Right renal cortex interstitium (tissue), 3 donors: ENCODE measurements around the gene ENTPD6. TPM values are rescaled to one million over a fixed set of nuclear protein-coding genes. Genes with fewer than 3 reads are reported as not detected.
"Not testable (repeated sequence)": the region's sequence is repeated elsewhere in the genome, so short reads cannot be mapped to it uniquely, and the experiment has no call there.

Experiments used
- DNase-seq, 3 donors: peaks; one replicate each; pipeline ENCODE4 v3.0.0-alpha.2; 2013; ENCODE audit warnings: low read depth in 3 of 3, low spot score in 2 of 3
- polyA plus RNA-seq, 3 donors: library from polyadenylated mRNA; unstranded; fragments of 120-200 nt; gene quantifications; one replicate each; pipeline ENCODE4 v1.2.1, GENCODE V29; 2013; ENCODE audit not compliant: insufficient read length in 3 of 3

ENTPD6 gene
- polyA plus RNA-seq, 3 donors, result 33.8 to 38.3 (median 37.2) TPM

GRCh38 chr20:25238319-25239037, 43.0 kb downstream of the ENTPD6 start:
- no peak for DNase-seq

DNA sequence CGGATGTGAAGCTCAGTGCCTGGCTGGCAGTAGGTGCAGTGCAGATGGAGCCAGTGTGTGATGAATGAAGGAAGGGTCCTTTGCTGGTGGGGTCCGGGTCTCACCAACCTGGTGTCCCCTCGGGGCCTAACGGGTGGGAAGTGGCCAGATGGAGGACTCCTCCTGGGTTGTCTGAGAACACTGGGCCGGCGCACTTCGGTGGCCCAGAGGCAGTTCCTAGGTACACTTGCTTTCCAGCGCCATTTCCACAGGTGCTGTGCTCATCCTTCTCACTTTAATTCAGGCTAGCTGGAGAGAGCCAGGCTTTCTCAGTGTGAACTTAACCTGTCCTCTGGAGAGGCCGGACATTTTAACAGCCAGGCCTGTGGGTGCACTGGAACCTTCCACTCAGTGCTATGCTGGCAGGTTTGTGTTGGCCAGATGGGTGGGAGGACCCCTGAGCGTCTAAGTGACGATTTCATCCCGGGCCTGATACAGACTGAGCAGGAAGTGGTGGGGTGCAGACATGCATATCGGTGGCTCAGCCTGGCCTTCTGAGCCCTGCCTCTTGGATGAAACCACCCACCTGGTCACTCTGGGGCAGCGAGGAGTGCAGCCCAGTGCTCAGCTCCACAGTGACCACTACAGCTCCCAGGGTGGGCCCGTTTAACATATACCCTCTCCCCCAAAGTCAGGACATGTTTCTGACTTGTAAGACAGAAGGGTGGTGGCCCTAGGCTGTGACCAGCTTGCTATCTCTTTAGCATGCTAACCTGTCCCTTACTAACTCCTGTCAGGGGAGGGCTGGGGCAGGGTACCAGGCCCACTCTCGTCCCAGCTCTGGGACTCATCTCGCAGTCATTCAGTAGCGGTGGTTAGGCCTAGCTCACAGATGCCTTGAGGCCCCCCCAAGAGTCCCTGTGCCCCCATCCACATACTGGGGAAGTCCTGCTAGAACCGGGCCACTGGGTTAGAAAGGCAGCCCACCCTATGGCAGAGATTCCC, 44.2 kb downstream of the ENTPD6 start:
- DNase-seq, result no peak

DNA sequence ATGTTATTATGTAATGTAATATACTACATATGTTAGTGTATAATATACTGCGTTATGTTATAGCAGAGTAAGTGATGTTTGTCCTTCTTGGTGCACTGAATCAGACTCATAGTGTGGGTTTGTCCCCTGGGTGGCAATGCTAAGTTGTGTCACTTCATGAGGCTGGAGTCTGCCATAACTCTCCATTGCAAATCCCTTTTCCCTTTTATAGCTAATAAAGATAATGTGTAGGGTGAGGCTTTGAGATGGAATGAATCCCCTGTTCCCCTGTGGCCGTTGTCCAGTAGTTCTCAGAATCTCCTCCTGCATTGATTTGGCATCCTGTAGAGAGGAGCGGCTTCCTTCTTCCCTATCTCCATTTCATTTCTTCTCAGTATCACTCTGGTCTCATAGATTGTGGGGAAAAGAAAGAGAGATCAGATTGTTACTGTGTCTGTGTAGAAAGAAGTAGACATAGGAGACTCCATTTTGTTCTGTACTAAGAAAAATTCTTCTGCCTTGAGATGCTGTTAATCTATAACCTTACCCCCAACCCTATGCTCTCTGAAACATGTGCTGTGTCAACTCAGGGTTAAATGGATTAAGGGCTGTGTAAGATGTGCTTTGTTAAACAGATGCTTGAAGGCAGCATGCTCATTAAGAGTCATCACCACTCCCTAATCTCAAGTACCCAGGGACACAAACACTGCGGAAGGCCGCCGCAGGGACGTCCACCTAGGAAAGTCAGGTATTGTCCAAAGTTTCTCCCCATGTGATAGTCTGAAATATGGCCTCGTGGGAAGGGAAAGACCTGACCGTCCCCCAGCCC, 45.5 kb downstream of the ENTPD6 start:
- DNase-seq, result not testable (repeated sequence)

- DNase-seq, result not testable (repeated sequence)
Observed at GRCh38 chr20:25241659-25241955, 46.1 kb downstream of the ENTPD6 start.

- no peak for DNase-seq
Observed at GRCh38 chr20:25242231-25242630, 46.7 kb downstream of the ENTPD6 start.

DNA sequence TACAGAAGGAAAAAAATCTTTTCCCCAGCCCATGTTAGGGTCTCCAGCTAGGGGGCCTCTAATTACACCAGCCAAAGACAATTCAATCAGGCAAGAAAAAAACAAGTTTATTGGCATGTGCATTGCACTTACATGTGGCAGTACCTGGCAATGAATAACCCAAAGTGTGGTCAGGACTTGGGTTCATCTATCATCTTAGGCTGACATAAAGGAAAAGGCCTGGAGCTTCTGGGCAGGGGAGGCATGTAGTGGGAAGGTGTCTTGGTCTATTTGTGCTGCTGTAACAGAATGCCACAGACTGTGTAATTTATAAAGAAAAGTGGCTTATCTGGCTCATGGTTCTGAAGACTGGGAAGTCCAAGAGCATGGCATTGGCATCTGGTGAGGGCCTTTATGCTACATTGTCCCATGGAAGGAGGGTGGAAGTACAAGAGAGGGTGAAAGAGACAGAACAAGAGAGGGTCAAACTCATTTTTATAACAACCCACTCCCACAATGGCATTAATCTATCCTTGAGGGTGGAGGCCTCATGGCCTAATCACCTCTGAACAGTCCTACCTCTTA, 48.0 kb downstream of the ENTPD6 start:
- DNase-seq, result no peak

DNA sequence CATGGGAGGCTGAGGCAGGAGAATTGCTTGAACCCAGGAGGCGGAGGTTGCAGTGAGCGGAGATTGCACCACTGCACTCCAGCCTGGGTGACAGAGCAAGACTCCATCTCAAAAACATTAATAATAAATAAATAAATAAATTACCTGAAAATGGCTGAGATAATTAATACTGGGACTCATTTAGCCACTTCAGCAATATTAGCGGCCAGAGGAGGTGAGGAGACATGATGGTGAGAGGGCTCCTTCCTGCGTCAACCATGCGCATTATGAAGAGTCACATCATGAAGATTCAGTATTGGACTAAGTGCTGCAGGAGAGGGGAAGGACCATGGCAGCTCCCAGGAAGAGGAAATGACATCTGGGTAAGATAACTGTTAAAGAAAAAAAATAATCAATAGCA, 49.5 kb downstream of the ENTPD6 start:
- DNase-seq, result no peak

- no peak for DNase-seq
Observed at GRCh38 chr20:25245461-25245860, 49.9 kb downstream of the ENTPD6 start.

DNA sequence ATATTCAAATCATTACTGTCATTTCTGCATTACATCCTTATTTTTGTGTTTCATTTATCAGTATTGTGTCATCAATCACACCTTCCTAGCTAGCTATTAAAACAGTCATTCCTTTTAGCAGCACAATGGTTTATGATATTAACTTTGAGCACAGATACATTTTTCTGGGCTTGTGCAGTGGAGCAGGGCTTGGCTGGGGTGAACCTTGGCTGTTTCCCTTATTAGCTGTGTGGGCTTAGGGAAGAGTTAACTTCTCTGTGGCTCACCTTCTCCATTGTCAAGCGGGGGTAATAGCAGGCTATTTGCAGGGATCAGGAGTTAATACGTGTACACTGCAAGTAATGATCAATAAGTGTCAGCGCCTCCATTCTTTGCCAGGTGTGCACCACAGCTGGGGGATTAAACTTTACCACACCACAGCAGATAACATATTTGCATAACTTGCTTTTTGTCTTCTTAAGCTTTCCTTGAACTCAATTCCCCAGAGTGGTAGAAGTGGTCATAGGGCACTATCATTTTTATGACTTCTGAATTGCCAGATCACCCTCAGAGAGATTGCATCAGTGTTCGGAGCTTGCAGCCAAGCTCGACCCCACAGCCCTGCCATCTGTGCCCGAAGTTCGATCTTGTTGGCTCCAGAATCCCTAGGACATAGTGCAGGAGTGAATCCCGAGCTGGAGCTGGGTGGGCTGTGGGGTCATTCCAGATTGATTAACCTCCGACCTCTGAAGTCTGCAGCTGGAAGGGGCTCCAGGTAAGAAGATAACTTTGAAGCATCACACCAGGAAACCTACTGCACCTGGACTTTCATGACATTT, 50.9 kb downstream of the ENTPD6 start:
- DNase-seq, result no peak

DNA sequence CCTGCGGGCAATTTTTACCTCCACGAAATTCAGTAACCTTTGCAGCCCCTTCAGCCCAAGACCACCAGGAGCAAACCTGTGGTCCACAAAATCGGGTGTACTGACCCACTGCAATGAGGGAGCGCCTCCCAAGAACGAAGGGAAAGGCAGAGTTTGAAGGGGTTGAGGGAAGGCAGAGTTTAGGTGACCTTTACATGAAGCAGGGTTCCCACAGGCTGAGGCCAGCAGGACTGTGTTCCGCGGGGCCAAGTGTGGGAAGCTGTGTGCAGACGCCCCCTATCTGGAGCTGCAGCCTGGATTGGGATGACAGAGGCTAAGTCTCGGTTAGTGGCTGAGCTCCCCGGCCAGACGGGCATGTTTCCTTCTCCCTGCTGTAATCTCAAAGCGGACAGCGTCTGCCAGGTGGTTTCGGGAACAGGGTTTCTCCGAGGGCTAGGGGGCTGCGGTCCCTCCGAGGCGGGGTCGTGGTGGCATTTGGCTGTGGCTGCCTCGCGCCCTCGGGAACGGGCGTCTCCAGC, 51.5 kb downstream of the ENTPD6 start:
- DNase-seq, result no peak

DNA sequence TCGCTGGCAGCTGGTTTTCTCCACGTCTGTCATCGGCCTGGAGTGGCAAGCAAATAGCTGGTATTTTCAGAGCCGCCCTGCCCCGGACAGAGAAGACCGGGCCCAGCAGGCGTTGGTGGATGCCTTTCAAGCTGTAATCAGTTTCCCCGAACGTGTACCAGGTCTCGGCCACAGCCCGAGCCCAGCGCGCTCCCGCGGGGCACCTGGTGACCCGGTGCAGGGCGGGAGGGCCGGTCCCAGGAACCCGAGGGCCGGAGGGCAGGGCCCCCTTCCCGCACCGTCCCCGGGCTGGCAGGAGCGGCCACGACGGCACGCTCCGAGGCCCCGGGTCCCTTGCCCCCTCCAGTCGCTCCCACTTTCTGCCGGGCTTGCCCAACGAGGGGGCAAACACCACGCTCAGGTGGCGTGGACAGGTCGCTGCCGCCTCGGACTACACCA, 52.0 kb downstream of the ENTPD6 start:
- no peak for DNase-seq

GRCh38 chr20:25247956-25248785, 52.7 kb downstream of the ENTPD6 start, which contains the start of gene PYGB:
Gene PYGB (plus strand): TSS chr20:25248085. CDS start chr20:25248179, 94 bp downstream.
- peak in 2 of 3 donors; percentile 57 for DNase-seq

DNA sequence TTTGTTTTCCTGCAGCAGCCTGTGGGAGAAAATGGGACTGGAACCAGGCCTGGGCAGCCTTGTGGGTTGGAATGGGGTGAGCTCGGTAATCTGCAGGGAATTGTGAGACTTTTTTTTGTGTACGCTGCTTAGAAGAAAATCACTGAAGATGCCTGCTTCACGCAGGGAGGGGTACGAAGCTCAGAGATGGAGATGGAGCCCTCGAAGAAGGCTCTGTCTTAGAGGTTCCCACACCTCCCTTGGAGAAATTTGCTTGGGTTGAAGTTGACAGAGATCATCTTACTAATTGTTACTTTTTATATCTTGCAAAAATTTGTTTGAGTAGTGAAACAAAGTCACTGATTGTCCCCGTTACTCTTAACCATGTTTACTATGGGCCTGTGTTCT, 53.3 kb downstream of the ENTPD6 start:
- no peak for DNase-seq

- no peak for DNase-seq
Observed at GRCh38 chr20:25249198-25249931, 53.9 kb downstream of the ENTPD6 start.

DNA sequence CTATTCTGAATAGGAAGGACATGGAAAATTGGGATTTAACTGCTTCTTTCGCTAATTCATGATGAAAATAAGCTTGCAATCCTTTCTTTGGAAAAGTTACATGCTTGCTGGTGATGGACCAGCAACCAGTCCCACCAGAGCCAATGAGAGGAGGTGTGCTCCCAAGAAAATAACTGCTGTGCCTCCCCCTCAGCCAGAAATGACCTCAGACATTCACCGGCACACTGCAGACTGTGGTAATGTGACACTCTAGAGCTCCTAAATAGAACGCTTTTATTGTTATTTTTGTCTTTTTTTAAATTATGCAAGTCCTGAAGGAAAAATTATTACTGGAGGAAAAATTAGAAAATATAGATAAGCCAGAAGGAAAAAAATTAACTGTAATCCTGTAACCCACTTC, 55.0 kb downstream of the ENTPD6 start:
- DNase-seq, result no peak

DNA sequence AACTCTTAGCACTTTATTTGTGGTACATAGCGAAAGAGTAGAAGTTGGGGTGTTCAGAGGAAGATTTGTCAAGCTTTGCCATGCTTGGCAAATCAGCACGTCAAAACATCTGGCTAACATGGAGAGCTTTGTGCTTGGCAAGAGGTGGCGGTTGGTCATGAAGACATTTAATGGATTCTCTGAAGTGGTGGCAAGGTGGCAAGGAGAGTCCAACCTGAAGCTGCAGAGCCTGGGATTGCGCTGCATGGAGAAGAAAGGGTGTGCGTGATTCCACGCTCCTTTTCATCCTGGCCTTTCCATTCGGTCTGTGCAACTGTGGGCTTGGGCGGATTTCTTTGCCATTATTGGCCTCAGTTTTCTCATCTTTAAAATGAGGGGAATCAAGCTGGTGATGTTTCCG, 55.5 kb downstream of the ENTPD6 start:
- no peak for DNase-seq

GRCh38 chr20:25251558-25251957, 56.0 kb downstream of the ENTPD6 start:
- DNase-seq, result no peak

- no peak for DNase-seq
Observed at GRCh38 chr20:25252230-25252651, 56.7 kb downstream of the ENTPD6 start.
